ENCODE results near the gene DUSP22.
A peak's percentile ranks its signal among the peaks of the same experiment; 100 is the strongest.

Gene DUSP22

DNA sequence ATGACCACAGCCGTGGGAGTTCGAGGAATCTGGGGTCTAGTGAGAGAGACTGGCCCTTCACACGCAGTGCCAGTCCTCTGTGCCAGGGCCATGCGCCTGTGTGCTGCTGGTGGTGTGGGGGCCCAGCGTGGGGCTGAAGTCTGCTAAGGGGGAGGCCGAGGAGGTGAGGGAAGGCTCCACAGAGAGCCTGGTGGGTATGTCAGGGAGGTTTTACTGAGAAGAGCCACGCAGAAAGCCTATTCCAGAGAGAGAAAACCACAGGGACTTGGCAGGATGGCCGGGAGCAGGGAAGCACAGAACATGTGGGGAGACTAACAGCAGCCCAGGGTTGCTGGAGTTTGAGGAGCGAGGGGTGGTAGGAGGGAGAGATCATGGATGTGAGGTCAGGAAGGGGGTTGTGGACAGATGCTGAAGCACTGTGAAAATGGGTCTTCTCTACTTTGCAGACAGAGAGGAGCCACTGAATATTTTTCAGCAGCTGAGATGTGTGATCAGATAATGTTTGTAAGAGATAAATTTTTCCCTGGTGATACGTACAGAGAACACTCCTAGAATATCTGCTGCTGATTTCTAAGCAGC lies 35.3 kb downstream of the DUSP22 start:
- ATAC-seq = peak; percentile 52
- TF ChIP-seq PPARA (CRISPR knock-in tag; IDR thresholded peaks at IDR 0.05; ENCODE audit: borderline replicate concordance) (no peak), GLIS3 (CRISPR knock-in tag; IDR thresholded peaks at IDR 0.05) (no peak), RARB (CRISPR knock-in tag; IDR thresholded peaks at IDR 0.05) (no peak)
- TF ChIP-seq, protein P1, sequence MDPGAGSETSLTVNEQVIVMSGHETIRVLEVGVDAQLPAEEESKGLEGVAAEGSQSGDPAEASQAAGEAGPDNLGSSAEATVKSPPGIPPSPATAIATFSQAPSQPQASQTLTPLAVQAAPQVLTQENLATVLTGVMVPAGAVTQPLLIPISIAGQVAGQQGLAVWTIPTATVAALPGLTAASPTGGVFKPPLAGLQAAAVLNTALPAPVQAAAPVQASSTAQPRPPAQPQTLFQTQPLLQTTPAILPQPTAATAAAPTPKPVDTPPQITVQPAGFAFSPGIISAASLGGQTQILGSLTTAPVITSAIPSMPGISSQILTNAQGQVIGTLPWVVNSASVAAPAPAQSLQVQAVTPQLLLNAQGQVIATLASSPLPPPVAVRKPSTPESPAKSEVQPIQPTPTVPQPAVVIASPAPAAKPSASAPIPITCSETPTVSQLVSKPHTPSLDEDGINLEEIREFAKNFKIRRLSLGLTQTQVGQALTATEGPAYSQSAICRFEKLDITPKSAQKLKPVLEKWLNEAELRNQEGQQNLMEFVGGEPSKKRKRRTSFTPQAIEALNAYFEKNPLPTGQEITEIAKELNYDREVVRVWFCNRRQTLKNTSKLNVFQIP (CRISPR knock-in tag; IDR thresholded peaks at IDR 0.05; ENCODE audit: borderline replicate concordance, low read depth) = no peak

DNA sequence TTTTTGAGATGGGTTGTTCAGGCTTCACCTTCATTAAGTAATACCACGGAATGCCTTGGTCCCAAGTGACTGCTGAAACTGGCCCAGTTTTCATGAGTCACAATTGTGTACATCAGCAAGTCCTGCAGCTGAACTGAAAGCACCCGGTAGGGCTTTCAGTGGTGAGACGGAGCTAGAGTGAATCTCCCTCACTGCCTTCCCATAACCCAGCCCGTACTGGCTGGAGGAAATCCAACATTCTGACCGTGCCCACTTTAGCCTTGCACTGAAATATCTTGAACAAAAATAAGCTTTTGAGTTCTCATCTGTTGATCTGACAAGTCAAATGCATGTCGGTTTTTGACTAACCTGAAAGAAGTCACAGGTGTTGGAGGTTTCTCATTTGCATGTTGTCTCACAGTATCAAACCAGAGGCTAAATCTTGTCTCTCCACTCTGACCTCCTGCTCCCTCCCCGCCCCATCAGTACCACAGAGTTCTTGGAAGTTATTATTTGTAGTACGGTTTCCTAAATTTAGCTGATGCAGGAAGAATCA lies 35.9 kb downstream of the DUSP22 start:
- peak; percentile 78 for ATAC-seq
- TF ChIP-seq, protein P1 (CRISPR knock-in tag; IDR thresholded peaks at IDR 0.05; ENCODE audit: borderline replicate concordance, low read depth) = no peak
- TF ChIP-seq TCF4 (CRISPR knock-in tag; IDR thresholded peaks at IDR 0.05; ENCODE audit: borderline replicate concordance) (no peak), PPARA (CRISPR knock-in tag; IDR thresholded peaks at IDR 0.05; ENCODE audit: borderline replicate concordance) (no peak), ESRRG (CRISPR knock-in tag; IDR thresholded peaks at IDR 0.05) (no peak), TOX (CRISPR knock-in tag; IDR thresholded peaks at IDR 0.05; ENCODE audit: borderline replicate concordance) (no peak)
- TF ChIP-seq, protein P2, sequence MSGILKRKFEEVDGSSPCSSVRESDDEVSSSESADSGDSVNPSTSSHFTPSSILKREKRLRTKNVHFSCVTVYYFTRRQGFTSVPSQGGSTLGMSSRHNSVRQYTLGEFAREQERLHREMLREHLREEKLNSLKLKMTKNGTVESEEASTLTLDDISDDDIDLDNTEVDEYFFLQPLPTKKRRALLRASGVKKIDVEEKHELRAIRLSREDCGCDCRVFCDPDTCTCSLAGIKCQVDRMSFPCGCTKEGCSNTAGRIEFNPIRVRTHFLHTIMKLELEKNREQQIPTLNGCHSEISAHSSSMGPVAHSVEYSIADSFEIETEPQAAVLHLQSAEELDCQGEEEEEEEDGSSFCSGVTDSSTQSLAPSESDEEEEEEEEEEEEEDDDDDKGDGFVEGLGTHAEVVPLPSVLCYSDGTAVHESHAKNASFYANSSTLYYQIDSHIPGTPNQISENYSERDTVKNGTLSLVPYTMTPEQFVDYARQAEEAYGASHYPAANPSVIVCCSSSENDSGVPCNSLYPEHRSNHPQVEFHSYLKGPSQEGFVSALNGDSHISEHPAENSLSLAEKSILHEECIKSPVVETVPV (CRISPR knock-in tag; IDR thresholded peaks at IDR 0.05) = no peak

DNA sequence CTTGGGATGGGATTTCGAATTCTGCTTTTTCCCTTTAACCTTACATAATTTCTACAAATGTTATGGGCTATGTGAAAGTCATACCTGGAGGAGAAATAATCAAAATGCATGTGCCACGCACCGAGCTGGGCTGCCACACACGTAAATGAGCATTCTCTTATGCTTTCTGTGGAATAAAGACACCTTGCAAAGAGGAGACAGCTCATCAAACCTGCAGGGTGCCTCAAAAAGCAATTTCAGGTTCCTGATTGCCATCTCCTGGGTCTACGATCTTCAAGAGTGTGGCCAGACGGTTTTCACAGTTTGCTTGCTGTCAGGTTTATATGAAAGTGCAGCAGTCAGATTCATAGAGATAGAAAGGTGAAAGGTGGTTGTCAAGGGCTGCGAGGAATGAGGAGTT lies 36.6 kb downstream of the DUSP22 start:
- no peak for ATAC-seq
- TF ChIP-seq ZNF565 (CRISPR knock-in tag; conservative IDR thresholded peaks at IDR 0.05; ENCODE audit: low read depth) (no peak), ZNF8 (CRISPR knock-in tag; IDR thresholded peaks at IDR 0.05) (no peak), RARB (CRISPR knock-in tag; IDR thresholded peaks at IDR 0.05) (no peak), PPARA (CRISPR knock-in tag; IDR thresholded peaks at IDR 0.05; ENCODE audit: borderline replicate concordance) (no peak), TCF4 (CRISPR knock-in tag; IDR thresholded peaks at IDR 0.05; ENCODE audit: borderline replicate concordance) (no peak), ESRRG (CRISPR knock-in tag; IDR thresholded peaks at IDR 0.05) (no peak), TOX (CRISPR knock-in tag; IDR thresholded peaks at IDR 0.05; ENCODE audit: borderline replicate concordance) (no peak), ZFP3 (CRISPR knock-in tag; IDR thresholded peaks at IDR 0.05) (no peak), ARNTL (CRISPR knock-in tag; IDR thresholded peaks at IDR 0.05; ENCODE audit: borderline replicate concordance, low read depth) (no peak)
- TF ChIP-seq, protein P1 (CRISPR knock-in tag; IDR thresholded peaks at IDR 0.05; ENCODE audit: borderline replicate concordance, low read depth) = no peak
- TF ChIP-seq, protein P2 (CRISPR knock-in tag; IDR thresholded peaks at IDR 0.05) = no peak
- TF ChIP-seq, protein P3, sequence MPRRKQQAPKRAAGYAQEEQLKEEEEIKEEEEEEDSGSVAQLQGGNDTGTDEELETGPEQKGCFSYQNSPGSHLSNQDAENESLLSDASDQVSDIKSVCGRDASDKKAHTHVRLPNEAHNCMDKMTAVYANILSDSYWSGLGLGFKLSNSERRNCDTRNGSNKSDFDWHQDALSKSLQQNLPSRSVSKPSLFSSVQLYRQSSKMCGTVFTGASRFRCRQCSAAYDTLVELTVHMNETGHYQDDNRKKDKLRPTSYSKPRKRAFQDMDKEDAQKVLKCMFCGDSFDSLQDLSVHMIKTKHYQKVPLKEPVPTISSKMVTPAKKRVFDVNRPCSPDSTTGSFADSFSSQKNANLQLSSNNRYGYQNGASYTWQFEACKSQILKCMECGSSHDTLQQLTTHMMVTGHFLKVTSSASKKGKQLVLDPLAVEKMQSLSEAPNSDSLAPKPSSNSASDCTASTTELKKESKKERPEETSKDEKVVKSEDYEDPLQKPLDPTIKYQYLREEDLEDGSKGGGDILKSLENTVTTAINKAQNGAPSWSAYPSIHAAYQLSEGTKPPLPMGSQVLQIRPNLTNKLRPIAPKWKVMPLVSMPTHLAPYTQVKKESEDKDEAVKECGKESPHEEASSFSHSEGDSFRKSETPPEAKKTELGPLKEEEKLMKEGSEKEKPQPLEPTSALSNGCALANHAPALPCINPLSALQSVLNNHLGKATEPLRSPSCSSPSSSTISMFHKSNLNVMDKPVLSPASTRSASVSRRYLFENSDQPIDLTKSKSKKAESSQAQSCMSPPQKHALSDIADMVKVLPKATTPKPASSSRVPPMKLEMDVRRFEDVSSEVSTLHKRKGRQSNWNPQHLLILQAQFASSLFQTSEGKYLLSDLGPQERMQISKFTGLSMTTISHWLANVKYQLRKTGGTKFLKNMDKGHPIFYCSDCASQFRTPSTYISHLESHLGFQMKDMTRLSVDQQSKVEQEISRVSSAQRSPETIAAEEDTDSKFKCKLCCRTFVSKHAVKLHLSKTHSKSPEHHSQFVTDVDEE (CRISPR knock-in tag; IDR thresholded peaks at IDR 0.05) = no peak
